HCT116 (cell line): ENCODE data around the gene ANKHD1.
"Not testable (repeated sequence)": the region's sequence is repeated elsewhere in the genome, so short reads cannot be mapped to it uniquely, and the experiment has no call there.

Experiments
- ATF3 ChIP-seq: IDR thresholded peaks from 2 replicates; pipeline ENCODE4 v1.6.1; 2012
- CEBPB ChIP-seq: IDR thresholded peaks from 2 replicates; pipeline ENCODE4 v1.6.1; 2012; ENCODE audit warnings: low read depth
- CTCF ChIP-seq, 3 experiments: fragments of 200-600 bp in 1 of 3; sonication (generic) in 1 of 3; IDR thresholded peaks in 2 of 3; conservative IDR thresholded peaks in 1 of 3; 2 replicates each; pipeline ENCODE4 v1.5.1; 2012 to 2017; ENCODE audit warnings: low read depth in 2 of 3, low read length in 2 of 3, antibody characterized with exemption in 1 of 3, borderline replicate concordance in 1 of 3, control low read depth in 1 of 3, mild to moderate bottlenecking in 1 of 3, mixed read lengths in 1 of 3, mixed run types in 1 of 3, moderate library complexity in 1 of 3; ENCODE audit not compliant: insufficient read depth in 1 of 3
- EZH2 ChIP-seq: fragments of 200-600 bp; sonication (generic); IDR thresholded peaks from 2 replicates; pipeline ENCODE4 v1.6.1; 2017; ENCODE audit warnings: antibody characterized with exemption, mixed run types
- EZH2phosphoT487 ChIP-seq: fragments of 200-600 bp; IDR thresholded peaks from 2 replicates; pipeline ENCODE4 v1.6.1; 2018; ENCODE audit warnings: antibody characterized with exemption, borderline replicate concordance
- POLR2A ChIP-seq: IDR thresholded peaks from 2 replicates; pipeline ENCODE4 v1.7.0; 2011; ENCODE audit warnings: borderline replicate concordance; ENCODE audit not compliant: insufficient read depth, insufficient read length; ENCODE audit errors: extremely low read depth
- POLR2AphosphoS5 ChIP-seq: IDR thresholded peaks from 2 replicates; pipeline ENCODE4 v1.6.1; 2011; ENCODE audit warnings: mild to moderate bottlenecking, low read depth, low read length, moderate library complexity
- REST ChIP-seq: IDR thresholded peaks from 2 replicates; pipeline ENCODE4 v1.6.1; 2012; ENCODE audit warnings: low read depth
- SP1 ChIP-seq: IDR thresholded peaks from 2 replicates; pipeline ENCODE4 v1.6.1; 2012; ENCODE audit warnings: low read depth
- ZFX ChIP-seq: fragments of 450-650 bp; IDR thresholded peaks from 2 replicates; pipeline ENCODE4 v1.6.1; 2017

- not testable (repeated sequence) for TF ChIP-seq CTCF (IDR thresholded peaks at IDR 0.05 in 2 of 3, conservative IDR thresholded peaks at IDR 0.05 in 1 of 3; ENCODE audit: borderline replicate concordance in 1 of 3, insufficient read depth in 1 of 3, low read depth in 2 of 3, low read length in 2 of 3); ATF3; ZFX; SP1; REST; EZH2phosphoT487; POLR2AphosphoS5; POLR2A; CEBPB; EZH2
Measured at GRCh38 chr5:140457368-140457767, 55.7 kb downstream of the ANKHD1 start.
